Epithelial cell of esophagus (primary cell): Measurements from ENCODE around the gene SBSN.
A peak's percentile ranks its signal among the peaks of the same experiment; 100 is the strongest.

ENCODE experiments used
- DNase-seq: peaks from one replicate; pipeline ENCODE4 v3.0.0; 2010; ENCODE audit warnings: low read depth
- H3K4me3 ChIP-seq: 2 replicates; pipeline ENCODE4 v1.5.1; 2011; ENCODE audit warnings: mild to moderate bottlenecking, low read length, control low read depth
- CTCF ChIP-seq: IDR thresholded peaks from 2 replicates; pipeline ENCODE4 v1.5.1; 2011; ENCODE audit warnings: low read depth, mild to moderate bottlenecking, low read length, control low read depth, inconsistent platforms; ENCODE audit not compliant: insufficient read depth; ENCODE audit errors: missing control alignments

Gene SBSN

GRCh38 chr19:35531291-35531690, 3.2 kb upstream of the SBSN start:
- no peak overlapping the region for H3K4me3 ChIP-seq
- no peak for TF ChIP-seq CTCF
- peak; percentile 64 for DNase-seq

- peak; percentile 53 for DNase-seq
- TF ChIP-seq CTCF: no peak
- no peak overlapping the region for H3K4me3 ChIP-seq
These were observed 1.4 kb upstream of the SBSN start for GRCh38 chr19:35529241-35530218.

- peak overlapping the region; percentile 46 for H3K4me3 ChIP-seq
- TF ChIP-seq CTCF: no peak
- no peak for DNase-seq
These were observed 2.2 kb downstream of the SBSN start for GRCh38 chr19:35525873-35526272.

- DNase-seq: no peak
- H3K4me3 ChIP-seq: peak overlapping the region; percentile 46
- no peak for TF ChIP-seq CTCF
These were observed 3.8 kb downstream of the SBSN start for GRCh38 chr19:35524181-35524837.

GRCh38 chr19:35522745-35523327, 5.3 kb downstream of the SBSN start:
- TF ChIP-seq CTCF: no peak
- no peak overlapping the region for H3K4me3 ChIP-seq

GRCh38 chr19:35521124-35521743, 6.9 kb downstream of the SBSN start:
- no peak for DNase-seq
- no peak overlapping the region for H3K4me3 ChIP-seq
- TF ChIP-seq CTCF: no peak

More at GRCh38 chr19:35522745-35523327, 5.3 kb downstream of the SBSN start:
- peak; percentile 58 for DNase-seq
